ENCODE results near the gene ZNF512B. TPM values are rescaled to one million over a fixed set of nuclear protein-coding genes. Genes with fewer than 3 reads are reported as not detected.

ZNF512B gene
- total RNA-seq, 2 experiments from 2014 or later: 7.2 to 14.3 TPM

GRCh38 chr20:63940071-63940471, 29.7 kb downstream of the ZNF512B start:
- ChIA-PET CTCF (ENCODE audit: unreplicated experiment) (no interaction called here), POLR2A (interaction anchor here (0.8 kb wide), 1 partner anchor 122 kb away, joined by 4 read pairs; no protein-coding TSS in a partner anchor)
- TSS peak; percentile 69 for BruUV-seq (replicated peaks)
- TF ChIP-seq EZH2phosphoT487 (IDR thresholded peaks at IDR 0.05; ENCODE audit: borderline replicate concordance, low read depth, low read length) (no peak), CTCF (conservative IDR thresholded peaks at IDR 0.05; ENCODE audit: low read length) (no peak)
- intact Hi-C loops (cut with micrococcal nuclease; ENCODE audit: unreplicated experiment): no loop called here
- Histone ChIP-seq H3K9me3 (ENCODE audit: low read length) (no peaks in the 10 kb centered on the region), H3K27ac (ENCODE audit: low read depth, low read length, poor library complexity, severe bottlenecking) (no peak overlapping the region), H3K36me3 (ENCODE audit: insufficient read depth, low read length) (peaks cover 64% of the 10 kb centered on the region), H3K4me1 (ENCODE audit: insufficient read depth, low read length, poor library complexity, severe bottlenecking) (peaks cover 14% of the 10 kb centered on the region), H2AFZ (ENCODE audit: low read length) (no peak overlapping the region), H3K79me2 (ENCODE audit: insufficient read depth, low read depth, low read length) (no peaks in the 10 kb centered on the region), H3K4me2 (ENCODE audit: low read length) (no peak overlapping the region), H3K4me3 (ENCODE audit: low read depth, low read length, poor library complexity, severe bottlenecking) (no peak overlapping the region), H4K20me1 (ENCODE audit: insufficient read depth, low read length) (no peaks in the 10 kb centered on the region), H3K9me2 (ENCODE audit: insufficient read depth, low read length) (no peaks in the 10 kb centered on the region)
- no peak for DNase-seq (ENCODE audit: low spot score)

- no peaks in the 10 kb centered on the region for H3K79me2 ChIP-seq (ENCODE audit: insufficient read depth, low read depth, low read length)
- H2AFZ ChIP-seq (ENCODE audit: low read length): no peak overlapping the region
- no peak for DNase-seq (ENCODE audit: low spot score)
- peaks cover 14% of the 10 kb centered on the region for H3K4me1 ChIP-seq (ENCODE audit: insufficient read depth, low read length, poor library complexity, severe bottlenecking)
- H3K9me2 ChIP-seq (ENCODE audit: insufficient read depth, low read length): no peaks in the 10 kb centered on the region
- no peaks in the 10 kb centered on the region for H3K9me3 ChIP-seq (ENCODE audit: low read length)
- no peak overlapping the region for H3K4me3 ChIP-seq (ENCODE audit: low read depth, low read length, poor library complexity, severe bottlenecking)
- H4K20me1 ChIP-seq (ENCODE audit: insufficient read depth, low read length): no peaks in the 10 kb centered on the region
- no peak overlapping the region for H3K27ac ChIP-seq (ENCODE audit: low read depth, low read length, poor library complexity, severe bottlenecking)
- POLR2A ChIA-PET: interaction anchor here (0.8 kb wide), 1 partner anchor 123 kb away, joined by 4 read pairs; no protein-coding TSS in a partner anchor
- CTCF ChIA-PET (ENCODE audit: unreplicated experiment): no interaction called here
- BruUV-seq (replicated peaks): no TSS peak
- intact Hi-C loops (cut with micrococcal nuclease; ENCODE audit: unreplicated experiment): no loop called here
- TF ChIP-seq CTCF (conservative IDR thresholded peaks at IDR 0.05; ENCODE audit: low read length) (no peak), EZH2phosphoT487 (IDR thresholded peaks at IDR 0.05; ENCODE audit: borderline replicate concordance, low read depth, low read length) (no peak)
- H3K36me3 ChIP-seq (ENCODE audit: insufficient read depth, low read length): peaks cover 64% of the 10 kb centered on the region
- no peak overlapping the region for H3K4me2 ChIP-seq (ENCODE audit: low read length)
Measured at GRCh38 chr20:63939061-63939935, 30.4 kb downstream of the ZNF512B start.

GRCh38 chr20:63937596-63937995, 32.1 kb downstream of the ZNF512B start:
- peaks cover 13% of the 10 kb centered on the region for H3K4me1 ChIP-seq (ENCODE audit: insufficient read depth, low read length, poor library complexity, severe bottlenecking)
- no peak overlapping the region for H3K4me3 ChIP-seq (ENCODE audit: low read depth, low read length, poor library complexity, severe bottlenecking)
- no peaks in the 10 kb centered on the region for H3K9me3 ChIP-seq (ENCODE audit: low read length)
- ChIA-PET POLR2A (no interaction called here), CTCF (ENCODE audit: unreplicated experiment) (no interaction called here)
- TF ChIP-seq CTCF (conservative IDR thresholded peaks at IDR 0.05; ENCODE audit: low read length): no peak
- no peak for TF ChIP-seq EZH2phosphoT487 (IDR thresholded peaks at IDR 0.05; ENCODE audit: borderline replicate concordance, low read depth, low read length)
- no peaks in the 10 kb centered on the region for H3K79me2 ChIP-seq (ENCODE audit: insufficient read depth, low read depth, low read length)
- H4K20me1 ChIP-seq (ENCODE audit: insufficient read depth, low read length): no peaks in the 10 kb centered on the region
- intact Hi-C loops (cut with micrococcal nuclease; ENCODE audit: unreplicated experiment): no loop called here
- H2AFZ ChIP-seq (ENCODE audit: low read length): no peak overlapping the region
- no peak overlapping the region for H3K27ac ChIP-seq (ENCODE audit: low read depth, low read length, poor library complexity, severe bottlenecking)
- H3K36me3 ChIP-seq (ENCODE audit: insufficient read depth, low read length): peaks cover 62% of the 10 kb centered on the region
- no peaks in the 10 kb centered on the region for H3K9me2 ChIP-seq (ENCODE audit: insufficient read depth, low read length)
- DNase-seq (ENCODE audit: low spot score): no peak
- no peak overlapping the region for H3K4me2 ChIP-seq (ENCODE audit: low read length)
- BruUV-seq (replicated peaks): no TSS peak
